ENCODE measurements around the gene ABCC10.
"Not testable (repeated sequence)": the region's sequence is repeated elsewhere in the genome, so short reads cannot be mapped to it uniquely, and the experiment has no call there.

Gene ABCC10

GRCh38 chr6:43407296-43407695, 20.0 kb upstream of the ABCC10 start:
- DNase-seq (ENCODE audit: low spot score): no peak

- no peak for DNase-seq (ENCODE audit: low spot score)
Measured at GRCh38 chr6:43408259-43408658, 19.1 kb upstream of the ABCC10 start.

GRCh38 chr6:43410776-43411175, 16.6 kb upstream of the ABCC10 start:
- DNase-seq (ENCODE audit: low spot score): not testable (repeated sequence)

GRCh38 chr6:43412541-43412940, 14.8 kb upstream of the ABCC10 start:
- DNase-seq (ENCODE audit: low spot score): no peak

GRCh38 chr6:43413002-43413401, 14.3 kb upstream of the ABCC10 start:
- DNase-seq (ENCODE audit: low spot score): no peak

GRCh38 chr6:43415275-43415674, 12.1 kb upstream of the ABCC10 start:
- not testable (repeated sequence) for DNase-seq (ENCODE audit: low spot score)

- no peak for DNase-seq (ENCODE audit: low spot score)
Measured at GRCh38 chr6:43416935-43417334, 10.4 kb upstream of the ABCC10 start.

- no peak for DNase-seq (ENCODE audit: low spot score)
Measured at GRCh38 chr6:43420012-43420709, 7.2 kb upstream of the ABCC10 start.

GRCh38 chr6:43421831-43422230, 5.5 kb upstream of the ABCC10 start:
- DNase-seq (ENCODE audit: low spot score): no peak

GRCh38 chr6:43425083-43425482, 2.3 kb upstream of the ABCC10 start:
- not testable (repeated sequence) for DNase-seq (ENCODE audit: low spot score)

- DNase-seq (ENCODE audit: low spot score): no peak
Measured at GRCh38 chr6:43426928-43427405, 374 bp upstream of the ABCC10 start.

- DNase-seq (ENCODE audit: low spot score): peak; percentile 45
Measured at GRCh38 chr6:43428112-43428570, 800 bp downstream of the ABCC10 start.

GRCh38 chr6:43428874-43429273, 1.5 kb downstream of the ABCC10 start:
- DNase-seq (ENCODE audit: low spot score): peak; percentile 37

- DNase-seq (ENCODE audit: low spot score): no peak
Measured at GRCh38 chr6:43432009-43432945, 4.9 kb downstream of the ABCC10 start.

GRCh38 chr6:43433148-43433547, 5.8 kb downstream of the ABCC10 start:
- DNase-seq (ENCODE audit: low spot score): no peak

- DNase-seq (ENCODE audit: low spot score): no peak
Measured at GRCh38 chr6:43434001-43434840, 6.9 kb downstream of the ABCC10 start.

- DNase-seq (ENCODE audit: low spot score): no peak
Measured at GRCh38 chr6:43434943-43435342, 7.6 kb downstream of the ABCC10 start.

GRCh38 chr6:43435682-43436437, 8.5 kb downstream of the ABCC10 start:
- DNase-seq (ENCODE audit: low spot score): no peak

- peak; percentile 34 for DNase-seq (ENCODE audit: low spot score)
Measured at GRCh38 chr6:43436577-43437282, 9.4 kb downstream of the ABCC10 start.

- DNase-seq (ENCODE audit: low spot score): no peak
Measured at GRCh38 chr6:43437700-43438099, 10.4 kb downstream of the ABCC10 start.

GRCh38 chr6:43442935-43443334, 15.6 kb downstream of the ABCC10 start:
- DNase-seq (ENCODE audit: low spot score): no peak

Measured in RKO (cell line).